Effector CD4-positive, alpha-beta T cell (primary cell): Measurements from ENCODE around the gene BUB3.

Experiments used
- DNase-seq: peaks from one replicate; pipeline ENCODE4 v3.0.0-alpha.2; 2020
- total RNA-seq: gene quantifications from one replicate; lab custom pipeline; 2026; lab: John Stamatoyannopoulos, UW

The BUB3 gene, protein sequence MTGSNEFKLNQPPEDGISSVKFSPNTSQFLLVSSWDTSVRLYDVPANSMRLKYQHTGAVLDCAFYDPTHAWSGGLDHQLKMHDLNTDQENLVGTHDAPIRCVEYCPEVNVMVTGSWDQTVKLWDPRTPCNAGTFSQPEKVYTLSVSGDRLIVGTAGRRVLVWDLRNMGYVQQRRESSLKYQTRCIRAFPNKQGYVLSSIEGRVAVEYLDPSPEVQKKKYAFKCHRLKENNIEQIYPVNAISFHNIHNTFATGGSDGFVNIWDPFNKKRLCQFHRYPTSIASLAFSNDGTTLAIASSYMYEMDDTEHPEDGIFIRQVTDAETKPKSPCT
- total RNA-seq: 143 reads per million, percentile 88 among the genes with 10 or more reads in this experiment

DNA sequence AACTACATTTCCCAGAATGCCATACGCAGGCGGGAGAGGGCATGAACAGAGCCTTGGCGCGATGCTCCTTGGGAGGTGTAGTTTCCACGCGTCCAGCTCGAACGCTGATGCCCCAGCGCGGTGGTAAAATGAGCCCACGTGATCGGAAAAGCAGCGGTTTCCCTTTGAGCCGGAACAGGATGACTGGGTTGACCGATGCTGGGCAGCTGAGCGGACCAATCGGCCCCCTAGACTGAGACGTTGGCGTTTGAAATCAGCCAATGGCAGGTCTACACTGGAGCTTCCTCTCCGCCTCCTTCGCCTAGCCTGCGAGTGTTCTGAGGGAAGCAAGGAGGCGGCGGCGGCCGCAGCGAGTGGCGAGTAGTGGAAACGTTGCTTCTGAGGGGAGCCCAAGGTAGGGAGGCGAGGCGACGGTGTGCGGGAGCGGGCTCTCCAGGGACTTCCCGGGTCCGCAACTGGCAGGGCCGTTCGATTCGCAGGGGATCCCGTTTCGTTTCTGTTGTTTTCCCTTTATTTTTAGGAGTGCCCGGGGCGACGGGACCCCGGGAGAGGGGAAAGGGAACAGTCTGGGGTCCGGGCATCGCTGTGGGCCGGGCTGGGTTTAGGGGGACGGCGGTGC lies at the start of gene BUB3:
TSS of gene BUB3 (plus strand) at position 311 of the 619 bp plus-strand sequence. CDS start 516 bp downstream, outside the sequence.
- DNase-seq: peak; percentile 88

DNA sequence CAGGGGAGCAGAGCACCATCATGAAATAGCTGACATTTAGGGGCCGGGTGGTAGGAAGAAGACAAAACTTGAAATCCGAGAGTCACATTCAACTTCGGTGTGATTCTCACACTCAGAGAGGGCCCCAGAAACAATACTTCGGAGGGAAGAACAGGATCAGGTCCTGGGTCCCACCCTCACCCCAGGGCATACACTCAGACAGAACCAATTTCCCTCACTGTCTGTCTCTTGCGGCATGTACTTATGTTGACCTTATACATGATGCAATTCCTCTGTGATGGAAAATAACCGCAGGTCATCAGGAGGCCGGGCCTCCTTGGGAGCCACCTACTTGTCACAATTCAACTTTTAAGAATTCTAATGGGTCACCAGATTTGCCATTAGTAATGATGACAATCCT lies 44.7 kb upstream of the BUB3 start:
- no peak for DNase-seq

DNA sequence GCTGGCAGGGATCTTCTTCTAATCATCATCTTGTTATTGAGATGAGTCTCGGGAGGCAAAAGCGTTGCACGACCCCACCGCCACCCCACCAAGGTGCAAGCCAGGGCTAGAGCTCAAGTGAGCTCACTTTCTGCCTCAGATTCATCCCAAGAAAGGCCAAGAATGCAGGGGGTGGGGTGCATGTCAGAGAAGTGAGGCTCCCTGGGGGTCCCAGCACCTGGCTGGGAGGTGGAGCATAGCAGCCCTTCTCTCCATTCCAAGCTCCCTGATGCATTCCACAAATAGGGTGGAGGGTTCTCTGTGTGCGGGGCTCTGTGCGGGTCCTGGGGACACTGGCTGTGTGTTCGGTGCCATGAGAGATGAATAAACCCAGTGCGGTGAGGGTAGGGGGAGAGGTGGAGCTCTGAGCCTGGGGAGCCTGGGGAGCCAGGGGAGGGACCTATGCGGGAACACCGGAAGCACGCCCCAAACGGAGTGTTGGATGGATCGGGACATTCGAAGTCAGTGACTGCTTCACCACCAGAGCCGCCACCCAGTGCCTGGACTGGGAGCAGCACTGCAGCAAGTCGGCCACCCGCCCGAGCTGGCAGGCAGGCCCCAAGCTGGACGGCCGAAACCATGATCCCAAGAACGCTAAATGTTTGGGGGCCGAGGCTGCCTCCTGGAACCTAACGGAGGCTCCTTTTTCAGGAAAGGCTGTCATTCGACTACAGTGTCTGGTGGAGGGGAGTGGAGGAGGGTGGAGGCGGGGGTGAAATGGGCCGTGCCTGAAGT lies 36.4 kb upstream of the BUB3 start:
- DNase-seq: no peak

DNA sequence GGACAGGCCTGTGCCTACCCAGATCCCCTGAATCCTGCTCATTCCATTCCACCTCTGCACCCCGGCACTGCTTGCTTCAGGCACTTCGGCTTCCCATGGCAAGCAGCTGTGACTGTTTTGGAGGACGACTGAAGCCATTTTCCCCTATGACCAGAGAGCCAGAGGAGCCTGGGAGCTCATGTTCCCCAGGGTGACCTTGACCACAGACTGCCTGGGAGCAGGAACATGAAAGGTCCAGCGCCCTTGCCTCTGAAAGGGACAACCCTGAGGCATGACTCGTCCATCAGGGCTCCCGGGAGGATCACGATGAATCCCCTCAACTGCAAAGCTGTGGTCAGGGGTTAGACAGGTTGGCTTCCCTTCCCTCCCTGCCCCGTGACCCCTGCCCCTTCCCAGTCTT lies 35.1 kb upstream of the BUB3 start:
- DNase-seq: no peak

DNA sequence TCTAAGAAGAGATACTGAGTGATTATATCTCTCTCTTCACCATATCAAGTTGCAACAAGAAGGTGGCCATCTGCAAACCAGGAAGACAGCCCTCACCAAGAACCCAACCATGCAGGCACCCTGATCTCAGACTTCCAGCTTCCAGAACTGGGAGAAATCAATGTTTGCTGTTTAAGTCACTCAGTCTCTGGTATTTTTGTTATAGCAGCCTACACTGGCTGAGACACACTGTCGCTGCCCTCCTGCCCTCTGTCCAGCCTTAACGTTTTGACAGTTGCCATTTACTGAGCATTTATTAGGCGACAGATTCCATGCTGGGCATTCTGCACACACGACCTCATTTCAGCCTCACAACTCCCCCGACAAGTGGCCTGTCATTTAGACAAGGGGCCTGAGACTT lies 28.0 kb upstream of the BUB3 start:
- no peak for DNase-seq

DNA sequence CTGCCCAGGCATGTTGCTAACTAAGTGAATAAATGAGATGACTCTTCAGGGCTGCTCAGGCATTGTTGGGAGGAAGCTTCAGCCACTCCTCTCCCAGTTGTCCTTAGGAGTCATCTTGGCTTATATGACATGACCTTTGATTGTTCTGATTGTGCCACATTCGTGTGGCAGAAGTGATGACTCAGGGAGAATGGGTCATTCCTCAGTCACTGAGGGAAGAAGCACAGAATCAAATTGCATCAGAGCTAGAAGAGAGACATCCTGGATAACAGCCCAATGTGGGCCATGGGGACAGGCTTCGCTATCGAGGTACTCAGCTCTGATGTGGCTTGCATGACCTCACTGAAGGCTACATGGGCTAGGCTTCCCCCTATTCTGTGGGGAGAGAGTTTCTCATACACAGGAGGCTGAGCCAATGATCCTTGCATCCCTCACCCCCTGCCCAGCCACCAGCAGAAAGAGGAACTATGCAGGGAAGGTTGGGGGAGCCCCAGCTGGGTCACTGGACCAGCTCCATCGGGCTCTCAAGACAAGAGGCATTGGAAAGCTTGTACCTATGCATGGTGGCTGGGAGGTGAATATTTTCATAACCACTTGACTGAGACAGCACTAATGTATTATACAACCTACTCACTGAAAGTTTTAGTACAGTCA lies 24.5 kb upstream of the BUB3 start:
- no peak for DNase-seq

DNA sequence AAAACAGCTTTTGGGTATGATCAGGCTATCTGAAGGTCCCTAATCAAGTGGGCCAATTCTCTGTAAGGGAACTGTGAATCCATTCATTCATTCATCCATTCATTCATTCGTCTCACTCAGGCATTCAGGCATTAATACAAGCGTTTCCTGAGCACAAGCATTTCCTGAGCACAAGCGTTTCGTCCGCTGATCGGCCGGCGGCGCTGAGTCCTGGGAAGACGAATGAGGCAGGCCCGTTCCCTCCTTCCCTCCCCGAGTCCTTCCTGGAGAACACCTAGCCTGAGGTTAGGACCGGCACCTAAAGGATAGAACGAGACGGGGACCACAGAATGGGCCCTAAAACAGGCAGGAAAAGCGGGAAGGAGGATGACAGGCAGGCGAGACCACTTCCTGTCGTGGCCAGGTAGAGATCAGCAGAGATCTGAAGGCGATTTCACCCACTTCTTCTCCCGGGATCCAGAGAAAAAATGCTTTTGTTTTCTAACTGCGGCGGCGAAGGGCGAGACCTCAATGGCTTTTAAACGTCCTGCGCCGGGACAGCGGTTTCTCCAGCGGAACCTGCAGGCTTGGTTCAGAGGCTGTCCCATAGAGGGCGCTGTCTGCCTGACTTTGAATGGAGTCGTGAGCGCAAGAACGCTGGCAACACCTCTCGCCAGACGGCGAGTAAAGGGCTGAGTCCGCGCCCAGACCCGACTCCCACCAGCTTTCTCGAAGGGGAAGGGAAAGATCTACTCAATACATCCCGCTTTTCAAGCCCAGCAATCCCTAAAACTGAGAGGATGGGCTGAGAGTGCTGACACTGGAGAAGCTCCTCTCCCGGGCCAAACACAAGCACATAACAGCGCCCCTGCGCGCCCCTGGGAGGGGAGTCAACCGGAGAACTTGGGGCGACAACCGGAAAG lies 21.4 kb upstream of the BUB3 start:
- DNase-seq: peak; percentile 84

DNA sequence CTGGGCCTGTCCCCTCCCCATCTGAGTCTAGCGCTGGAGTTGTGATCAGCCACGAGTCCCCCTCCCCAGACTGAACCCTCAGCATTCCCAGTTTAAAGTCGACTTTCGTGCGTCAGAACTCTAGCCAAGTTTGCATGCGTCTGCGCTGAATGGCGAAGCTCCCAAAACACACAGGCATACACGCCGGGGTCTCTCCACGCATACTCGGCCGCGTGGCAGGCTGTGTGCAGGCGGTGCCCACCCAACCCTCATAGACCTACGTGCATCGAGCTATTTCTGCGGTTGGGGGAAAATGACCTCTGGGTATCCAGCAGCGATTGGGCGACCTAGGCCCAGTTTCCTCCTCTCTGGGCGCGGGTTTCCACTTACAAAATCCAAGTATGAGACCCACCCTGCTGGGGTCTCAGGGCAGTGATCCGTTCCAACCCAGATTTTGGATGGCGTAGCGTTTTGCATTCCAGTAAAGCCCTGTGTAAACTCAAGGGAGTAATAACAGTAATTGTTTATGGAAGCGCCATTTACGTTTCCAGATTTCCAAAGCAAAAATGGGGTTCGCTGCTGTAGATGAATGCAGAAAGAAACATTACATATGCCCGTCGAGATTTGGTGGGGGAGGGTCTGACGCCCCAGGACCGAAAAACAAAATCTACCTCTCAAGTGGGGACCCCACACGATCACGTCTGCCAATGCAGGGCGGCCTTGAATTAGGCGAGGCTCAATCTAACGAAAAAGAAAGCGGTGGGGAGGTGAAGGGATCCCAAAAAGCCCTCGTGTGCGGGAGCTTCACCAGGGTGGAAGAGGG lies 20.5 kb upstream of the BUB3 start:
- DNase-seq: no peak

DNA sequence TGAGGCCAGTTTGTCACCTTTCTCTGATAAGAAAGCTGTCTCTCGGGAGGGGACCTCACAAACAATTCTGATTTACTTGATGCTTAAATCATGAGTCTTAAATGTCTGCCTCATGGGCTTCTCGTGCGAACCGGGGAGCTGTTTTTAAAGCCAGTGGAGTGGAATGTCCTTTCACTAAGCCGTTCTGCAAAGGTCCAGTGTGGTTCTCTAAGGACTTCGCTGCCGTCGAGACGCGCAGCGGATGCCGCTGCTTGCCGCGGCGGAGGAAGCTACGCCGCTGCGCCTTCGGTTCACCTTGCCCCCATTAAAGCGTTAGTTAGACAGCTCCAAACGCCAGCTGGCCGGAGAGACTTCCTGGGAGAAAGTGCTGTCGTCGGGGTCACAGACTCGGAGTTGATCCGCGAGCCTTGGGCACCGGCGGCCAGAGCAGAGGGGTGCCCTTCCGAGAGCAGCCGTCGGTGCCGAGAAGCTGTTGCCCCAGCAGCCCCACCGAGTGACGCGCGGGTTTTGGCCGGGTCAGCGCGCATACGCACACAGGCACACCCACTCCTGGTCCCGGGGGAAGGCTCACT lies 19.8 kb upstream of the BUB3 start:
- DNase-seq: no peak

DNA sequence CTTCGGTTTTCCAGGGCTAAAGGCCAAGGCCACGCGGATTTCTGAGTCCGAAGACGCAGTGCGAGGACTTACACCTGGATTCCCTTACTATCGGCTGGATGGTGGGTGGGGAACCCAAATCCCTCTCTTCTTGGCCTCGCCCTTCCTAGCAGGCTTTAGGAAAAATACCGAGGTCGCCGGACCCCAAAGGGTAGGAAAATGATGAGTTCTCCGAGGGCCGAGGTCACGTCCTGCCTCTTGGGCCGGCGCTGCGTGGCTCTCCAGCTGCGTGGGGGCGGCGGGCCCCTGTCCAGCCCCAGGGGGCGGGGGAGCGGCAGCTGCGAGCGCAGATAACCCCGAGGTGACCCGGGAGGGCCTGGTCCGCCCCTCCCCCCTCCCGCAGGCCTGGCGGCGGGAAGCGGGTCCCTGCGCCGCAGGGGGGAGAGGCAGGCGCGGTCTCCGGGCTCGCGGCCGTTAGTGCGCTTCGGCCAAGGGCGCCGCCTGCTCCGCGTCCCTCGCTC lies 19.2 kb upstream of the BUB3 start:
- DNase-seq: no peak

DNA sequence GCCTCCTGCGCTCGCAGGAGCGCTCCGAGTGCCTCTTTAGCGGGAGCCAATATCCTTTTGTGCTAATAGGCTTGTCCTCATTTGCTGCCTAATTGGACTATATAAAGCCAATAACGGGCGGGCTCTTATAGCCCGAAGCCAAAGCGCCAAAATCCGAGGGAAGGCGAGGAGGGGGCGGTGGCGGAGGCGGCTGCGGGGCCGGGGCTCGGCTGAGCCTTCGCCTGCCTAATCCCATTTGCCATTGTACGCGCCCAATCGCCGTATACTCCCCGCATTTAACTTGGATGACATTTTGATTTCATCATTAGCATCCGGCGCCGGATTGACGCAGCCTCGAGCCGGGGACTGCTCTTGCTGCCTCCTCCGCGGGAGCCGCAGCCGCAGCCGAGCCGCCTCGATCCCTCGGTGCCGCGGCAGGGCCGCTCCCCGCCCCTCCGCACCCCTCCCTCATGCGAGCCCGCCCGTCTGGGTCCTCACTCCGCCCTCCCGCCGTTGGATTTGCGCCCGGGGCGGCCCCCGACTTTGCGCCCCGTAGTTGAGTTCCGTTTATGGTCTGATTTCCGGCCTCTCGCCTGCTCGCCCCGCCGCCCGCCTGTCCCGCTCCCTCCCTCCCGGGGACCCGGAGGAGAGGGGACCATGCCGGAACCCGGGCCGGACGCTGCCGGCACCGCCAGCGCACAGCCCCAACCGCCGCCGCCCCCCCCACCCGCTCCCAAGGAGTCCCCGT lies 18.6 kb upstream of the BUB3 start, which contains the start of gene HMX3:
TSS of gene HMX3 (plus strand) at position 556 of the 727 bp plus-strand sequence. CDS start at position 637, 81 bp downstream.
- DNase-seq: peak; percentile 41

DNA sequence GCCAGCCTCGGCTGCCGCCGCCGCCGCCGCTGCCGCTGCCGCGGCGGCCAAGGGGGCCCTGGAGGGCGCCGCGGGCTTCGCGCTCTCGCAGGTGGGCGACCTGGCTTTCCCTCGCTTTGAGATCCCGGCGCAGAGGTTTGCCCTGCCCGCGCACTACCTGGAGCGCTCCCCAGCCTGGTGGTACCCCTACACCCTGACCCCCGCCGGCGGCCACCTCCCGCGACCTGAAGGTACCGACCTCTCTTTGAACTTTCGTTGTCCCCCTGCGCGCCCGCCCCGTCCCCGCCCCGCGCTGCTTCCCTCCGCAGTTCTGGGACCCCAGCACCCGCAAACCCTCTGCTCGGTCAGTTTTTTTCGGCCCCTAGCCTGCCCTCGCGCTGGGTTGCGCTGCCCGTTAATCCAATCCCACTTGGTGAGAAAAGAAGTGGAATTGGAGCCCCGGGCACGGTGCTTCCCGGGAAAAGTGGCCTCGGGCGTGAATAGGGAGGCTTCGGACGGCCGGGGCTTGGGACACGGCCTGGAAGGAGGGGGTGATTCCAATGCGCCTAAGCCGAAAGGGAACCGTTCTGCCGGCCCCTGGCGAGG lies 17.9 kb upstream of the BUB3 start:
- DNase-seq: no peak

DNA sequence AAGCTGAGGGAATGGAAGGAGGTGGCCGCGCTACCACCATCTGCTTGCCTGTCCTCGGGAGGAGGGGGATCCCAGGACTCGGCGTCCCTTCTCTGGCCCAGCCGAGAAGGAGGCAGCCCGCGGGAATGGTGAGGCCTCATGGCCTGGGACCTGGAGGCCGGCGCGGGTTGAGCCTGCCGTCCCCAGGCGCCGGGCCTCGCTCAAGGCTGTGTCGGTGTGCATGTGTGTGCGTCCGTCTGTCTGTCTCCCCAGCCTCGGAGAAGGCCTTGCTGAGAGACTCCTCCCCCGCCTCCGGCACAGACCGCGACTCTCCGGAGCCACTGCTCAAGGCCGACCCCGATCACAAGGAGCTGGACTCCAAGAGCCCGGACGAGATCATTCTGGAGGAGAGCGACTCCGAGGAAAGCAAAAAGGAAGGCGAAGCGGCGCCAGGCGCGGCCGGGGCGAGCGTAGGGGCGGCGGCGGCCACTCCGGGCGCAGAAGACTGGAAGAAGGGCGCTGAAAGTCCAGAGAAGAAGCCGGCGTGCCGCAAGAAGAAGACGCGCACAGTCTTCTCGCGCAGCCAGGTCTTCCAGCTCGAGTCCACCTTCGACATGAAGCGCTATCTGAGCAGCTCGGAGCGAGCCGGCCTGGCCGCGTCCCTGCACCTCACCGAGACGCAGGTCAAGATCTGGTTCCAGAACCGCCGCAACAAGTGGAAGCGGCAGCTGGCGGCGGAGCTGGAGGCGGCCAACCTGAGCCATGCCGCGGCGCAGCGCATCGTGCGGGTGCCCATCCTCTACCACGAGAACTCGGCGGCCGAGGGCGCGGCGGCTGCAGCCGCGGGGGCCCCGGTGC lies 17.2 kb upstream of the BUB3 start:
- no peak for DNase-seq

DNA sequence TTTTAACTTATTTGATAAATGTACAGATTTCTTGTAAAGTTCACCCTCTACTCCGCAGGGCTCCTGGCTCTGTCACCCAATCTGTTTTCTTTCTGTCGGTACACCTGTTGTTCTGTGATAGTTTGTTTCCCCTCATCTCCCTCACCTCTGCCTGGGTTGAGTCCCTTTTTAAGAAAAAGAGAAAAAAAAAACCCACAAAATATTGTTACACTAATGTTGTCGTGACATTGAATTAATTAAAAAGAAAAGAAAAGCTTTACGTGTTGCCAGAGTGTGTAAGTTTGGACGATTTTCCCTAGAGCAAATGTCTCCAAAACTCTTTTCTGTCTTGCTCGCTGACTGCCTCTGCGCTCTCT lies 15.1 kb upstream of the BUB3 start:
- DNase-seq: no peak

DNA sequence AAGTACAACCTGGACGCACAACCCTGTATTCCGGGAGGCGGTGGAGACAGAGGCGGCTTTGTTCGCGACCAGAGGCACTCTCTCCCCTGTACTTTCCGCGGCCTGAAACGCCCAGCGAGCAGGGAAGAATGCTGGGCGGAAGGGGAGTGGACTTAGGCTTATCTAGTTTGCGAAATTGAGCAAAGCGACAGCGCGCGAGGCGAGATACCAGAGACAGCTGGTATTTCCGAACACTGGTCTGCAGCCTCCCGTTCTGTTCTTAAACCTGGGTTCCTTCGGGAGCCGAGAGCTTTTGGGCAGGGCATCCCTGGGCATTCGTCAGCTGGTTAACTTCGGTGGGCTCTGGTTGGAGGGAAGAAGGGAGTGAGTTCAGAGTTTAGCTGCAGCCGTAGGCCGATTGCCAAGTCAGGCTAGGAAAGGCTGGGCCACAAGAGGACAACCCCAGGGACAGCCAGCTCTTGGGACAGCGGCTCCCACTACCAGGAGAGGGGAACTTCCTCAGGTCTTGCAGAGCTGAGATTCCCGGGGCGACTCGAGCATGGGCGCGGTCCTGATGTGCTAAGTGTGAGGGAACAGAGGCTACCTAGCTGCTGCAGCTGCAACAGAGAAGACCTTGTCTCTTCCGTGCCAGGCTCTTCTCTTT lies 14.6 kb upstream of the BUB3 start:
- no peak for DNase-seq

DNA sequence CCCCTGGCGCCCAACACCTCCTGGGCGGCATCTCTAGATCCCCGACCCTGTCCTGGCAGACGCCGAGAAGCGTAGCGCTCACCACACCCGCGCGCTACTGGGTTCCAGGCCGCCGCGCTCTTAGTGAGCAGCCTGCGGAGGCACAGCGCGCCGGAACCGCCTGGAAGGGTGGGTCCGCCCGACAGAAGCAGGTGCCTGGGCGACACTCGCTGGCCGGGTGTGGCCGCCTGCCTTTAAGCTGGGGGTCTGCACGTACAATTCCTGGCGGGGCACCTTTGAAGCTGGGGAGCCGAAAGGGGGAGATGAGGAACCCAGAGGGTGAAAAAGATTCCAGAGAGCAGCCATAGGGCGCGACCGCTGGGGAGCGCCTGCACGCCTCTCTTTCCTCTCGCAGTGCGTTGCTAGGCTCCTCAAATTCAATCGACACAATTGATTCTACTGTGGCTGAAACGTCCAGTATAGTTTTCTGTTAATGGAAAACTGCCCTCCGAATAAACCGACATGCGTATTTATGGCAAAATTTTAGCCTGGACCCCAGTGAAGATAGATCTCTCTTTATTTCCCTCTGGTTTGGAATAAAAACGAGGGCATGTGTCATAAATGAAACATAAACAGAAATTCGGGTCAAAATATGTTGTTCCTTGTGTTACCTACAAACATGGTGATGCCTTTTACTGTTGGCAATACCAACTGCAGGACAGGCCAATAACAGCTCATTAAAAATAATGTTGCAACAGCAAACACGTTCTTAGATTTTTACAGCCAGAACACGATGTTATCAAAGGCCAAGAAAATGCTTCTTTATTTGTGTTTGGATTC lies 13.8 kb upstream of the BUB3 start:
- DNase-seq: no peak

DNA sequence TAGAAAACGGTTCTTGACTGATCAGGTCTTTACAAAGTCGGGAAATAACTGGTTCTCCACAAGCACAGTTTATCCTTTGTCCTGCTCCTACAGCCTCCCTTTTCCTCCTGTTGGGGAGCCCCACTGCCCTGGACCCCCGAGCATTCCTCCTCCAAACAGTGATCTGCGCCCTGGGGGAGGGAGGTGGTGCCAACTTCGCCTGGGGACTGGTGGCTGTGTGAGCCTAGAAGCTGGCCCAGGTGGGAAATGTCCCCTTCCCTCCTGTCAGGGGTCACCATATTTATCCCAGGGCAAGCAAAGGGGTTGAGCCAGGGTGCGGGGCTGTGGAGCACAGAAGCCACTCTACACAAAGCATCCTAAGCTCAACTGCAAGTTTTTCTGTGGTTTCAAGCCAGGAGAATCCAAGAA lies 13.2 kb upstream of the BUB3 start:
- DNase-seq: no peak
